HEK293 (cell line): ENCODE measurements around the gene CEBPE.

Experiments used
- GLIS1 ChIP-seq: fragments of 450-650 bp; formaldehyde crosslinking; IDR thresholded peaks from 2 replicates; pipeline ENCODE4 v1.5.1; 2016; ENCODE audit warnings: missing biosample characterization, missing genetic modification characterization
- KLF16 ChIP-seq: fragments of 450-650 bp; formaldehyde crosslinking; IDR thresholded peaks from 2 replicates; pipeline ENCODE4 v1.5.1; 2017; ENCODE audit warnings: missing biosample characterization, missing genetic modification characterization
- KLF8 ChIP-seq: fragments of 450-650 bp; formaldehyde crosslinking; IDR thresholded peaks from 2 replicates; pipeline ENCODE4 v1.5.1; 2016; ENCODE audit warnings: missing biosample characterization, missing genetic modification characterization
- ZBTB17 ChIP-seq: fragments of 450-650 bp; formaldehyde crosslinking; IDR thresholded peaks from 2 replicates; pipeline ENCODE4 v1.5.1; 2016; ENCODE audit warnings: missing biosample characterization, missing genetic modification characterization
- ZEB2 ChIP-seq: fragments of 450-650 bp; formaldehyde crosslinking; IDR thresholded peaks from 2 replicates; pipeline ENCODE4 v1.5.1; 2016; ENCODE audit warnings: missing biosample characterization, missing genetic modification characterization
- ZNF16 ChIP-seq: fragments of 450-650 bp; formaldehyde crosslinking; IDR thresholded peaks from 2 replicates; pipeline ENCODE4 v1.5.1; 2016; ENCODE audit warnings: low read depth, missing biosample characterization, missing genetic modification characterization
- ZNF211 ChIP-seq: fragments of 450-650 bp; formaldehyde crosslinking; IDR thresholded peaks from 2 replicates; pipeline ENCODE4 v1.5.1; 2016; ENCODE audit warnings: low read depth, missing biosample characterization, missing genetic modification characterization
- ZNF266 ChIP-seq: fragments of 450-650 bp; formaldehyde crosslinking; IDR thresholded peaks from 2 replicates; pipeline ENCODE4 v1.5.1; 2016; ENCODE audit warnings: missing biosample characterization, missing genetic modification characterization, low read depth
- ZNF394 ChIP-seq: fragments of 450-650 bp; formaldehyde crosslinking; IDR thresholded peaks from 2 replicates; pipeline ENCODE4 v1.5.1; 2016; ENCODE audit warnings: missing biosample characterization, missing genetic modification characterization, mild to moderate bottlenecking, moderate library complexity, borderline replicate concordance
- ZNF610 ChIP-seq: fragments of 450-650 bp; formaldehyde crosslinking; IDR thresholded peaks from 2 replicates; pipeline ENCODE4 v1.5.1; 2016; ENCODE audit warnings: missing biosample characterization, missing genetic modification characterization, borderline replicate concordance
- ZNF660 ChIP-seq: fragments of 450-650 bp; IDR thresholded peaks from 2 replicates; pipeline ENCODE4 v1.5.1; 2018; ENCODE audit warnings: missing biosample characterization, mild to moderate bottlenecking, missing genetic modification characterization
- ZNF76 ChIP-seq: fragments of 450-650 bp; formaldehyde crosslinking; IDR thresholded peaks from 2 replicates; pipeline ENCODE4; 2016; ENCODE audit warnings: low read depth, missing biosample characterization, missing genetic modification characterization, borderline replicate concordance
- TF ChIP-seq, protein P1 (sequence below): fragments of 450-650 bp; formaldehyde crosslinking; IDR thresholded peaks from 2 replicates; pipeline ENCODE4 v1.5.1; 2017; ENCODE audit warnings: missing biosample characterization, missing genetic modification characterization
- TF ChIP-seq, protein P2 (sequence below): fragments of 450-650 bp; formaldehyde crosslinking; IDR thresholded peaks from 2 replicates; pipeline ENCODE4 v1.5.1; 2016; ENCODE audit warnings: missing biosample characterization, missing genetic modification characterization
- TF ChIP-seq, protein P3 (sequence below): fragments of 450-650 bp; formaldehyde crosslinking; IDR thresholded peaks from 2 replicates; pipeline ENCODE4 v1.5.1; 2016; ENCODE audit warnings: missing biosample characterization, missing genetic modification characterization
- TF ChIP-seq, protein P4 (sequence below): fragments of 450-650 bp; formaldehyde crosslinking; IDR thresholded peaks from 2 replicates; pipeline ENCODE4 v1.5.1; 2016; ENCODE audit warnings: missing biosample characterization, missing genetic modification characterization
- TF ChIP-seq, protein P5 (sequence below): fragments of 450-650 bp; formaldehyde crosslinking; IDR thresholded peaks from 2 replicates; pipeline ENCODE4 v1.5.0; 2017; ENCODE audit warnings: missing biosample characterization, missing genetic modification characterization, borderline replicate concordance
- TF ChIP-seq, protein P6 (sequence below): fragments of 450-650 bp; formaldehyde crosslinking; IDR thresholded peaks from 2 replicates; pipeline ENCODE4 v1.5.1; 2016; ENCODE audit warnings: missing biosample characterization, missing genetic modification characterization

Gene CEBPE

DNA sequence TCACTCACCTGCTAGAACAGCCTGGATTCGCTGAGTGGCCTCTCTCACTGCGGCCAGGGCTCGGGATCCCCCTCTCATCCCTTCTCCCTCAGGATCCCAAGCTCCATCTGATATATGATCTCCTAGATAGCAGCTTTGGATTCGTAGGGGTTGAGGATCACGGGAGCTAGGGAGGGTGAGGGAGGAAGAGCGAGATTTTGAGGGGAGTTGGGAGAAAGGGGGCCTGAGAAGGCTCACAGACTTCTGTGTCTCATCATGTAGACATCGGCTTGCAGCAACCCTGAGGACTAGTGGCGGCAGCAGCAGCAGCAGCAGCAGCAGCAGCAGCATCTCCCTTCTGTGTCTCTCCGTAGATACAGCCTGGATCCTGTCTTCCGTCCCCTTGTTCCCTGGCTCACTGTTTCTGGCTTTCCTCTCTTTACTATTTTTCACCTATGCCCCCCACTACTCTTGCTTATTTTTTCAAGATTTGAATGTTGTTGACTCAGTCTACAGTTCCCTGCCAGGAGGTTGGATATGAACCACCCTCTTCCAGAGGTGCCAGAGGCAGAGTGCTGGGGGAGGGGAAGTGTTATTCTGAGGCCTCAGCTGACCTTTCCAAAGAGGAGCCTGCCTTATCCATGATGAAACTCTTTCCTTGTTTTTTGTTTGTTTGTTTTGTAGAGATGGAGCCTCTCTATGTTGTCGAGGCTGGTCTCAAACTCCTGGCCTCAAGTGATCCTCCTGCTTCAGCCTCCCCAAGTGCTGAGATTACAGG is 14.3 kb downstream of the CEBPE start, which contains the start of gene CIROP (continued):
- TF ChIP-seq, protein P1, sequence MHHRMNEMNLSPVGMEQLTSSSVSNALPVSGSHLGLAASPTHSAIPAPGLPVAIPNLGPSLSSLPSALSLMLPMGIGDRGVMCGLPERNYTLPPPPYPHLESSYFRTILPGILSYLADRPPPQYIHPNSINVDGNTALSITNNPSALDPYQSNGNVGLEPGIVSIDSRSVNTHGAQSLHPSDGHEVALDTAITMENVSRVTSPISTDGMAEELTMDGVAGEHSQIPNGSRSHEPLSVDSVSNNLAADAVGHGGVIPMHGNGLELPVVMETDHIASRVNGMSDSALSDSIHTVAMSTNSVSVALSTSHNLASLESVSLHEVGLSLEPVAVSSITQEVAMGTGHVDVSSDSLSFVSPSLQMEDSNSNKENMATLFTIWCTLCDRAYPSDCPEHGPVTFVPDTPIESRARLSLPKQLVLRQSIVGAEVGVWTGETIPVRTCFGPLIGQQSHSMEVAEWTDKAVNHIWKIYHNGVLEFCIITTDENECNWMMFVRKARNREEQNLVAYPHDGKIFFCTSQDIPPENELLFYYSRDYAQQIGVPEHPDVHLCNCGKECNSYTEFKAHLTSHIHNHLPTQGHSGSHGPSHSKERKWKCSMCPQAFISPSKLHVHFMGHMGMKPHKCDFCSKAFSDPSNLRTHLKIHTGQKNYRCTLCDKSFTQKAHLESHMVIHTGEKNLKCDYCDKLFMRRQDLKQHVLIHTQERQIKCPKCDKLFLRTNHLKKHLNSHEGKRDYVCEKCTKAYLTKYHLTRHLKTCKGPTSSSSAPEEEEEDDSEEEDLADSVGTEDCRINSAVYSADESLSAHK (tag by site-specific recombination): no peak
- TF ChIP-seq, protein P2, sequence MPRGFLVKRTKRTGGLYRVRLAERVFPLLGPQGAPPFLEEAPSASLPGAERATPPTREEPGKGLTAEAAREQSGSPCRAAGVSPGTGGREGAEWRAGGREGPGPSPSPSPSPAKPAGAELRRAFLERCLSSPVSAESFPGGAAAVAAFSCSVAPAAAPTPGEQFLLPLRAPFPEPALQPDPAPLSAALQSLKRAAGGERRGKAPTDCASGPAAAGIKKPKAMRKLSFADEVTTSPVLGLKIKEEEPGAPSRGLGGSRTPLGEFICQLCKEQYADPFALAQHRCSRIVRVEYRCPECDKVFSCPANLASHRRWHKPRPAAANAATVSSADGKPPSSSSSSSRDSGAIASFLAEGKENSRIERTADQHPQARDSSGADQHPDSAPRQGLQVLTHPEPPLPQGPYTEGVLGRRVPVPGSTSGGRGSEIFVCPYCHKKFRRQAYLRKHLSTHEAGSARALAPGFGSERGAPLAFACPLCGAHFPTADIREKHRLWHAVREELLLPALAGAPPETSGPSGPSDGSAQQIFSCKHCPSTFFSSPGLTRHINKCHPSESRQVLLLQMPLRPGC: no peak
- TF ChIP-seq ZEB2 (tag by site-specific recombination) (0 out of 2 replicates have a peak, but pooled peaks have one; percentile 19), KLF8 (tag by site-specific recombination) (peak; percentile 12; the same call in 1 of the 2 replicates), ZNF266 (tag by site-specific recombination) (no peak), ZNF610 (tag by site-specific recombination) (no peak), ZNF16 (peak; percentile 56; the same call in 1 of the 2 replicates), ZBTB17 (tag by site-specific recombination) (peak; percentile 35; the same call in 1 of the 2 replicates), ZNF394 (no peak), ZNF660 (tag by site-specific recombination) (no peak), ZNF76 (tag by site-specific recombination) (no peak), GLIS1 (peak; percentile 64), KLF16 (tag by site-specific recombination) (no peak), ZNF211 (no peak)
- TF ChIP-seq, protein P3, sequence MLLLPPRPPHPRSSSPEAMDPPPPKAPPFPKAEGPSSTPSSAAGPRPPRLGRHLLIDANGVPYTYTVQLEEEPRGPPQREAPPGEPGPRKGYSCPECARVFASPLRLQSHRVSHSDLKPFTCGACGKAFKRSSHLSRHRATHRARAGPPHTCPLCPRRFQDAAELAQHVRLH (tag by site-specific recombination): no peak
- TF ChIP-seq, protein P4, sequence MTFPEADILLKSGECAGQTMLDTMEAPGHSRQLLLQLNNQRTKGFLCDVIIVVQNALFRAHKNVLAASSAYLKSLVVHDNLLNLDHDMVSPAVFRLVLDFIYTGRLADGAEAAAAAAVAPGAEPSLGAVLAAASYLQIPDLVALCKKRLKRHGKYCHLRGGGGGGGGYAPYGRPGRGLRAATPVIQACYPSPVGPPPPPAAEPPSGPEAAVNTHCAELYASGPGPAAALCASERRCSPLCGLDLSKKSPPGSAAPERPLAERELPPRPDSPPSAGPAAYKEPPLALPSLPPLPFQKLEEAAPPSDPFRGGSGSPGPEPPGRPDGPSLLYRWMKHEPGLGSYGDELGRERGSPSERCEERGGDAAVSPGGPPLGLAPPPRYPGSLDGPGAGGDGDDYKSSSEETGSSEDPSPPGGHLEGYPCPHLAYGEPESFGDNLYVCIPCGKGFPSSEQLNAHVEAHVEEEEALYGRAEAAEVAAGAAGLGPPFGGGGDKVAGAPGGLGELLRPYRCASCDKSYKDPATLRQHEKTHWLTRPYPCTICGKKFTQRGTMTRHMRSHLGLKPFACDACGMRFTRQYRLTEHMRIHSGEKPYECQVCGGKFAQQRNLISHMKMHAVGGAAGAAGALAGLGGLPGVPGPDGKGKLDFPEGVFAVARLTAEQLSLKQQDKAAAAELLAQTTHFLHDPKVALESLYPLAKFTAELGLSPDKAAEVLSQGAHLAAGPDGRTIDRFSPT (tag by site-specific recombination): no peak
- TF ChIP-seq, protein P5, sequence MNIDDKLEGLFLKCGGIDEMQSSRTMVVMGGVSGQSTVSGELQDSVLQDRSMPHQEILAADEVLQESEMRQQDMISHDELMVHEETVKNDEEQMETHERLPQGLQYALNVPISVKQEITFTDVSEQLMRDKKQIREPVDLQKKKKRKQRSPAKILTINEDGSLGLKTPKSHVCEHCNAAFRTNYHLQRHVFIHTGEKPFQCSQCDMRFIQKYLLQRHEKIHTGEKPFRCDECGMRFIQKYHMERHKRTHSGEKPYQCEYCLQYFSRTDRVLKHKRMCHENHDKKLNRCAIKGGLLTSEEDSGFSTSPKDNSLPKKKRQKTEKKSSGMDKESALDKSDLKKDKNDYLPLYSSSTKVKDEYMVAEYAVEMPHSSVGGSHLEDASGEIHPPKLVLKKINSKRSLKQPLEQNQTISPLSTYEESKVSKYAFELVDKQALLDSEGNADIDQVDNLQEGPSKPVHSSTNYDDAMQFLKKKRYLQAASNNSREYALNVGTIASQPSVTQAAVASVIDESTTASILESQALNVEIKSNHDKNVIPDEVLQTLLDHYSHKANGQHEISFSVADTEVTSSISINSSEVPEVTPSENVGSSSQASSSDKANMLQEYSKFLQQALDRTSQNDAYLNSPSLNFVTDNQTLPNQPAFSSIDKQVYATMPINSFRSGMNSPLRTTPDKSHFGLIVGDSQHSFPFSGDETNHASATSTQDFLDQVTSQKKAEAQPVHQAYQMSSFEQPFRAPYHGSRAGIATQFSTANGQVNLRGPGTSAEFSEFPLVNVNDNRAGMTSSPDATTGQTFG (tag by site-specific recombination): no peak
- TF ChIP-seq, protein P6, sequence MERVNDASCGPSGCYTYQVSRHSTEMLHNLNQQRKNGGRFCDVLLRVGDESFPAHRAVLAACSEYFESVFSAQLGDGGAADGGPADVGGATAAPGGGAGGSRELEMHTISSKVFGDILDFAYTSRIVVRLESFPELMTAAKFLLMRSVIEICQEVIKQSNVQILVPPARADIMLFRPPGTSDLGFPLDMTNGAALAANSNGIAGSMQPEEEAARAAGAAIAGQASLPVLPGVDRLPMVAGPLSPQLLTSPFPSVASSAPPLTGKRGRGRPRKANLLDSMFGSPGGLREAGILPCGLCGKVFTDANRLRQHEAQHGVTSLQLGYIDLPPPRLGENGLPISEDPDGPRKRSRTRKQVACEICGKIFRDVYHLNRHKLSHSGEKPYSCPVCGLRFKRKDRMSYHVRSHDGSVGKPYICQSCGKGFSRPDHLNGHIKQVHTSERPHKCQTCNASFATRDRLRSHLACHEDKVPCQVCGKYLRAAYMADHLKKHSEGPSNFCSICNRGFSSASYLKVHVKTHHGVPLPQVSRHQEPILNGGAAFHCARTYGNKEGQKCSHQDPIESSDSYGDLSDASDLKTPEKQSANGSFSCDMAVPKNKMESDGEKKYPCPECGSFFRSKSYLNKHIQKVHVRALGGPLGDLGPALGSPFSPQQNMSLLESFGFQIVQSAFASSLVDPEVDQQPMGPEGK (tag by site-specific recombination): peak; percentile 24; the same call in 1 of the 2 replicates
